HepG2 (cell line): Measurements from ENCODE around the gene NEGR1. TPM values are rescaled to one million over a fixed set of nuclear protein-coding genes. Genes with fewer than 3 reads are reported as not detected.

Experiments
- ATAC-seq: fragments of 200-7000 bp; cut with Tn5 transposase; 3 replicates; pipeline ENCODE4 v1.9.1; 2020; ENCODE audit warnings: mild to moderate bottlenecking, moderate library complexity
- BruUV-seq: library from RNA; stranded (reverse); fragments of 400-500 nt; replicated peaks from 2 replicates; lab custom pipeline; 2021; lab: Mats Ljungman, UMichigan
- CTCF ChIA-PET: fragments of 300-600 bp; formaldehyde crosslinking; extraction: SDS; loops from one replicate; lab custom pipeline; 2021; ENCODE audit warnings: low total read pairs, inconsistent platforms, low intra/inter-chr PET ratio; lab: Yijun Ruan, JAX
- POLR2A ChIA-PET: fragments of 350-600 bp; sonication (Branson Sonifier 250); formaldehyde crosslinking; loops from one replicate; lab custom pipeline; 2020; ENCODE audit warnings: antibody characterized with exemption, inconsistent platforms; lab: Yijun Ruan, JAX
- DNase-seq: peaks from one replicate; pipeline ENCODE4 v3.0.0-alpha.2; 2015; ENCODE audit warnings: low spot score
- FAIRE-seq: peaks from 3 replicates; lab custom pipeline; 2011; peaks lifted over from hg19 to GRCh38; lab: Jason Lieb, UNC
- H2AFZ ChIP-seq: one replicate; pipeline ENCODE4 v1.6.1; 2011; ENCODE audit warnings: low read length, inconsistent platforms
- H3K27ac ChIP-seq: fragments of 300-600 bp; 3 replicates; pipeline ENCODE4 v1.8.0; 2011; ENCODE audit warnings: mixed run types, mild to moderate bottlenecking, mixed read lengths, low read length, inconsistent platforms; ENCODE audit not compliant: insufficient read depth; ENCODE audit errors: extremely low read length
- H3K27me3 ChIP-seq, 2 experiments: fragments of 200-600 bp in 1 of 2; 2 replicates in 1 of 2; 3 replicates in 1 of 2; pipeline versions ENCODE4 v1.6.0 to v1.8.0; 2011; ENCODE audit warnings: low read length in 2 of 2, mild to moderate bottlenecking in 2 of 2, moderate library complexity in 2 of 2, inconsistent platforms in 1 of 2; ENCODE audit not compliant: insufficient read depth in 2 of 2, control insufficient read depth in 1 of 2
- H3K36me3 ChIP-seq, 2 experiments: fragments of 200-600 bp in 1 of 2; replicated peaks in 1 of 2; 2 replicates in 1 of 2; 3 replicates in 1 of 2; pipeline versions ENCODE4 v1.5.1 to v1.8.0; 2011; ENCODE audit warnings: low read length in 2 of 2, inconsistent platforms in 1 of 2; ENCODE audit not compliant: insufficient read depth in 2 of 2, control insufficient read depth in 1 of 2
- H3K4me1 ChIP-seq: 2 replicates; pipeline ENCODE4 v1.5.1; 2012; ENCODE audit warnings: low read length, inconsistent platforms; ENCODE audit not compliant: insufficient read depth
- H3K4me2 ChIP-seq: 2 replicates; pipeline ENCODE4 v1.6.0; 2011; ENCODE audit warnings: low read depth, low read length, inconsistent platforms
- H3K4me3 ChIP-seq, 3 experiments: fragments of 200-600 bp in 1 of 3; sonication (generic), shearing (Covaris generic) in 1 of 3; replicated peaks in 1 of 3; 2 replicates each; pipeline ENCODE4 v1.5.1; 2011 to 2016; ENCODE audit warnings: low read length in 3 of 3, inconsistent platforms in 2 of 3, low read depth in 2 of 3, mild to moderate bottlenecking in 2 of 3, control low read depth in 1 of 3, mixed read lengths in 1 of 3; ENCODE audit not compliant: insufficient read depth in 1 of 3
- H3K79me2 ChIP-seq: one replicate; pipeline ENCODE4 v1.6.1; 2011; ENCODE audit warnings: low read length, inconsistent platforms; ENCODE audit not compliant: insufficient read depth
- H3K9ac ChIP-seq: 2 replicates; pipeline ENCODE4 v1.6.0; 2011; ENCODE audit warnings: mild to moderate bottlenecking, low read depth, low read length, inconsistent platforms; ENCODE audit not compliant: insufficient read depth
- H3K9me3 ChIP-seq: 2 replicates; pipeline ENCODE4 v1.5.1; 2012; ENCODE audit warnings: mild to moderate bottlenecking, low read length
- H4K20me1 ChIP-seq: 2 replicates; pipeline ENCODE4 v1.6.0; 2011; ENCODE audit warnings: inconsistent platforms, mild to moderate bottlenecking, low read length, moderate library complexity; ENCODE audit not compliant: insufficient read depth
- ASH2L ChIP-seq: fragments of 300-600, 200-600 bp; sonication (generic); IDR thresholded peaks from 2 replicates; pipeline ENCODE4 v1.7.0; 2017; ENCODE audit warnings: low read depth, mild to moderate bottlenecking, moderate library complexity, mixed read lengths, low read length; ENCODE audit not compliant: insufficient read length
- CHD4 ChIP-seq: fragments of 200-600 bp; sonication (generic); IDR thresholded peaks from 2 replicates; pipeline ENCODE4 v1.7.0; 2017; ENCODE audit warnings: mild to moderate bottlenecking, low read length, borderline replicate concordance
- IRF1 ChIP-seq: sonication (generic); formaldehyde crosslinking; IDR thresholded peaks from 2 replicates; pipeline ENCODE4 v1.4.0; 2020; ENCODE audit warnings: low read depth, mild to moderate bottlenecking, missing genetic modification reagents
- KAT2B ChIP-seq: fragments of 150-350 bp; IDR thresholded peaks from 2 replicates; pipeline ENCODE4 v1.6.1; 2014; ENCODE audit warnings: low read depth, low read length, borderline replicate concordance
- RBAK ChIP-seq: sonication (generic); formaldehyde crosslinking; IDR thresholded peaks from 2 replicates; pipeline ENCODE4 v1.5.1; 2020; ENCODE audit warnings: mild to moderate bottlenecking, missing genetic modification reagents
- RBM22 ChIP-seq: fragments of 200-400 bp; formaldehyde crosslinking; optimal IDR thresholded peaks from 2 replicates; pipeline ENCODE3; 2017; ENCODE audit warnings: mild to moderate bottlenecking, low read length, moderate library complexity
- TRIM22 ChIP-seq: fragments of 450-650 bp; IDR thresholded peaks from 2 replicates; pipeline ENCODE4 v1.6.1; 2017
- XBP1 ChIP-seq: sonication (generic); formaldehyde crosslinking; IDR thresholded peaks from 2 replicates; pipeline ENCODE4 v1.5.0; 2020; ENCODE audit warnings: missing genetic modification reagents
- ZBTB3 ChIP-seq: sonication (generic); formaldehyde crosslinking; IDR thresholded peaks from 2 replicates; pipeline ENCODE4 v1.4.0; 2020; ENCODE audit warnings: low read depth, mild to moderate bottlenecking, moderate library complexity, missing genetic modification reagents, borderline replicate concordance
- ZBTB38 ChIP-seq: sonication (generic); formaldehyde crosslinking; IDR thresholded peaks from 2 replicates; pipeline ENCODE4 v1.5.1; 2020; ENCODE audit warnings: mild to moderate bottlenecking, missing genetic modification reagents
- ZNF143 ChIP-seq: sonication (generic); formaldehyde crosslinking; IDR thresholded peaks from 2 replicates; pipeline ENCODE4 v1.4.0; 2020; ENCODE audit warnings: missing genetic modification reagents
- ZNF317 ChIP-seq: sonication (generic); formaldehyde crosslinking; IDR thresholded peaks from 2 replicates; pipeline ENCODE4 v1.5.0; 2020; ENCODE audit warnings: mild to moderate bottlenecking, missing genetic modification reagents
- ZNF777 ChIP-seq: sonication (generic); formaldehyde crosslinking; IDR thresholded peaks from 2 replicates; pipeline ENCODE4 v1.4.0; 2020; ENCODE audit warnings: missing genetic modification reagents
- ZSCAN22 ChIP-seq: sonication (generic); formaldehyde crosslinking; IDR thresholded peaks from 2 replicates; pipeline ENCODE4 v1.4.0; 2020; ENCODE audit warnings: mild to moderate bottlenecking, missing genetic modification reagents
- ZSCAN9 ChIP-seq: IDR thresholded peaks from 2 replicates; pipeline ENCODE4 v1.6.1; 2016; ENCODE audit warnings: borderline replicate concordance
- WGBS: methylation state at CpG from one replicate; pipeline ENCODE4 v1.1.6; 2017; ENCODE audit warnings: low lambda C conversion rate; 5-methylcytosine and 5-hydroxymethylcytosine counted together
- in situ Hi-C: cut with HindIII; loops from 2 replicates; pipeline ENCODE4 v1.10.0; 2017; ENCODE audit warnings: low pct_unique_long_range_greater_than_20kb; ENCODE audit not compliant: extremely low pct_ligation_motif_present
- intact Hi-C: fragments of 100-400 bp; cut with micrococcal nuclease; formaldehyde crosslinking; loops from one replicate; pipeline ENCODE4 v1.10.0; 2022; ENCODE audit not compliant: unreplicated experiment
- polyA plus RNA-seq, 8 experiments: library from polyadenylated mRNA; depleted of rRNA in 3 of 8; stranded (reverse) in 7 of 8; unstranded in 1 of 8; fragments of >200 nt; fragmentation: Illumina TruSeq in 4 of 8; extraction: Trizol in 4 of 8; gene quantifications; 2 replicates each; pipeline versions ENCODE4 v1.2.1 to v1.2.3, GENCODE V29; 2011 to 2016; ENCODE audit warnings: low read depth in 4 of 8, missing spikeins in 1 of 8, mixed read lengths in 1 of 8; ENCODE audit not compliant: insufficient read depth in 1 of 8
- total RNA-seq, 5 experiments: library from RNA; depleted of rRNA; stranded (reverse); fragments of >200 nt; fragmentation: Illumina TruSeq; extraction: Trizol; gene quantifications; 2 replicates each; pipeline ENCODE4 v1.2.3, GENCODE V29; 2016; ENCODE audit warnings: low read depth in 1 of 5

Gene NEGR1
- total and polyA plus RNA-seq, 2 of the 13 experiments (the other 11 are each of a cell fraction or from before 2014, with no cell fraction given): not detected

- no peak overlapping the region for H3K4me3 ChIP-seq
- DNase-seq: no peak
- no peaks in the 10 kb centered on the region for H3K79me2 ChIP-seq
- intact Hi-C loops (no loop called here), in situ Hi-C loops (no loop called here)
- no peak overlapping the region for H2AFZ ChIP-seq
- TF ChIP-seq ZNF143 (CRISPR knock-in tag): no peak
- TF ChIP-seq IRF1 (CRISPR knock-in tag): no peak
- no peak for TF ChIP-seq KAT2B
- no peak for TF ChIP-seq RBM22
- no peak for TF ChIP-seq RBAK (CRISPR knock-in tag)
- no peak for TF ChIP-seq ZSCAN9 (CRISPR knock-in tag)
- no peak for TF ChIP-seq ZSCAN22 (CRISPR knock-in tag)
- no peak for TF ChIP-seq CHD4
- TF ChIP-seq XBP1: no peak
- TF ChIP-seq ZNF317 (CRISPR knock-in tag): no peak
- TF ChIP-seq ZNF777 (CRISPR knock-in tag): no peak
- TF ChIP-seq ZBTB3 (CRISPR knock-in tag): no peak
- no peak for TF ChIP-seq ASH2L
- no peak for TF ChIP-seq TRIM22
- TF ChIP-seq ZBTB38 (CRISPR knock-in tag): no peak
- H3K27ac ChIP-seq: no peak overlapping the region
- WGBS: 8% methylated on average over 7 of the region's 7 CpGs
- ChIA-PET POLR2A (no interaction called here), CTCF (no interaction called here)
- no peaks in the 10 kb centered on the region for H3K4me1 ChIP-seq
- H4K20me1 ChIP-seq: no peaks in the 10 kb centered on the region
- H3K36me3 ChIP-seq: no peaks in the 10 kb centered on the region
- H3K9ac ChIP-seq: no peak overlapping the region
- no peaks in the 10 kb centered on the region for H3K27me3 ChIP-seq
- H3K4me2 ChIP-seq: no peak overlapping the region
- FAIRE-seq: no peak
- ATAC-seq: no peak
- BruUV-seq: no TSS peak
- H3K9me3 ChIP-seq: no peaks in the 10 kb centered on the region; the same call in 1 of the 2 replicates
Observed at GRCh38 chr1:71548398-71548890, 733.9 kb downstream of the NEGR1 start.
